ENCODE measurements around the gene MYO3B. TPM values are rescaled to one million over a fixed set of nuclear protein-coding genes. Genes with fewer than 3 reads are reported as not detected.

The MYO3B gene
- total and polyA plus RNA-seq, 2 of the 8 experiments (the other 6 are each of a cell fraction or from before 2014, with no cell fraction given) = 0.17 to 0.19 TPM

DNA sequence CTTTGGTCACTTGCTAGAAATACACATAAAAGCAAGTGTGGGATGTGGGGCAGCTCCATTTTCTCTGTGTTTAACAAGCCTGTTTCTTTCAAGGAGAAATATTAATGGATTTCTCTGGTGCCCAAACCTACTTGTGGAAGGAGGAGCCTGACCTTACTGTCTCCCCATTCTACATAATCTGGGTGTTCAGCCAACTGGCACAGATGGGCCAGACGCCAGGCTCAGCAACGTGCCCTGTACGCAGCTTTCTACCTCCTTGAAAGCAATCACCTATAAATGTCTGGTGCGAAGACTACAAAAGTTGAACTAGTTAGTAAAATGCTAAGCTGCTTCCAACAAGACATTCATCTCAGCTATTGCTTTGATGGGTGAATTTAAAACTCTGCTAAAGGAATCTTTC is 33.2 kb upstream of the MYO3B start:
- Histone ChIP-seq H2BK20ac (ENCODE audit: low read length) (no peak overlapping the region), H2BK15ac (ENCODE audit: low read length) (no peak overlapping the region), H2BK12ac (ENCODE audit: low read depth, low read length) (no peak overlapping the region), H3K27me3 (replicated peaks in 1 of 4; ENCODE audit: control insufficient read depth in 3 of 4, extremely low read depth in 1 of 4, insufficient read depth in 3 of 4, low read length in 3 of 4) (no peaks in the 10 kb centered on the region; a peak in 1 of 7 replicates), H3K4me2 (ENCODE audit: insufficient read depth in 1 of 2, low read depth in 2 of 2, low read length in 2 of 2) (no peak overlapping the region), H3K9ac (replicated peaks in 1 of 4; ENCODE audit: extremely low read depth in 1 of 4, low read depth in 3 of 4, low read length in 3 of 4) (no peak overlapping the region), H3K27ac (ENCODE audit: low read depth, low read length) (no peak overlapping the region), H3K4me3 (ENCODE audit: extremely low read depth in 1 of 4, insufficient read depth in 2 of 4, low read depth in 3 of 4, low read length in 4 of 4) (no peak overlapping the region), H2BK120ac (replicated peaks; ENCODE audit: low read depth, low read length) (no peak overlapping the region), H3K36me3 (ENCODE audit: control insufficient read depth in 2 of 4, insufficient read depth in 4 of 4, low read length in 3 of 4) (no peaks in the 10 kb centered on the region), H2AK5ac (ENCODE audit: low read depth, low read length) (no peak overlapping the region), H4K8ac (ENCODE audit: extremely low read depth, insufficient read depth, low read length) (no peak overlapping the region), H2AFZ (ENCODE audit: low read length) (no peak overlapping the region; the same call in 1 of the 2 replicates), H3K4me1 (replicated peaks in 1 of 4; ENCODE audit: control insufficient read depth in 3 of 4, insufficient read depth in 4 of 4, low read length in 3 of 4) (peaks cover 0 to 3% (median 0%) of the 10 kb centered on the region in 4 experiments; a peak in 3 of 7 replicates), H3K79me1 (ENCODE audit: low read depth, low read length) (no peaks in the 10 kb centered on the region), H3K14ac (ENCODE audit: insufficient read length) (no peak overlapping the region), H2BK5ac (ENCODE audit: low read depth, low read length) (no peak overlapping the region), H4K20me1 (replicated peaks in 1 of 2; ENCODE audit: control insufficient read depth in 1 of 2, insufficient read depth in 2 of 2, low read length in 2 of 2) (no peaks in the 10 kb centered on the region), H4K5ac (ENCODE audit: insufficient read length, low read depth, low read length) (no peak overlapping the region), H3K23ac (ENCODE audit: insufficient read length) (no peak overlapping the region), H3K4ac (replicated peaks; ENCODE audit: insufficient read length, low read depth, low read length) (no peak overlapping the region), H3K23me2 (ENCODE audit: low read depth, low read length) (no peaks in the 10 kb centered on the region), H3K9me3 (ENCODE audit: insufficient read depth in 2 of 2, low read depth in 1 of 2, low read length in 1 of 2) (peaks cover 3 to 14% of the 10 kb centered on the region in 2 experiments; a peak in 2 of 4 replicates), H3K79me2 (ENCODE audit: control insufficient read depth in 1 of 2, insufficient read depth in 2 of 2, low read length in 2 of 2) (no peaks in the 10 kb centered on the region), H3K56ac (replicated peaks; ENCODE audit: insufficient read length, low read depth, low read length) (no peak overlapping the region), H3K18ac (ENCODE audit: extremely low read depth, low read length) (no peak overlapping the region), H4K91ac (replicated peaks; ENCODE audit: insufficient read length, low read length) (no peak overlapping the region)
- WGBS, 2 experiments (ENCODE audit: extremely low coverage in 1 of 2, insufficient coverage in 1 of 2, insufficient read length in 1 of 2, insufficient replicate concordance in 2 of 2, low coverage in 1 of 2, low lambda C conversion rate in 2 of 2, missing lambda C conversion rate in 1 of 2) = 96% methylated on average over 4 of the region's 4 CpGs; no CpG with 5 or more reads in 1 of the 2 experiments
- FAIRE-seq = no peak
- ChIA-PET POLR2A (ENCODE audit: partially characterized antibody) (interaction anchor here (0.7 kb wide), 1 partner anchor 36 kb away, joined by 3 read pairs; no protein-coding TSS in a partner anchor), CTCF (ENCODE audit: partially characterized antibody) (interaction anchor here (0.8 to 1.0 kb wide), 2 partner anchors 11 to 19 kb away, joined by 3 to 4 read pairs; no protein-coding TSS in a partner anchor)
- no peak for DNase-seq (ENCODE audit: low read depth in 1 of 2, low spot score in 2 of 2)
- TF ChIP-seq KDM1A (IDR thresholded peaks at IDR 0.05; ENCODE audit: borderline replicate concordance, low read length) (no peak), TCF12 (IDR thresholded peaks at IDR 0.05; ENCODE audit: low read depth, low read length) (no peak), KDM4A (IDR thresholded peaks at IDR 0.05; ENCODE audit: low read depth, low read length, severe bottlenecking) (no peak), CHD2 (IDR thresholded peaks at IDR 0.05; ENCODE audit: low read length) (no peak), CBX8 (IDR thresholded peaks at IDR 0.05; ENCODE audit: borderline replicate concordance, low read depth, low read length) (no peak), SIN3A (conservative IDR thresholded peaks at IDR 0.05 in 1 of 2, IDR thresholded peaks at IDR 0.05 in 1 of 2; ENCODE audit: low read depth in 1 of 2, low read length in 2 of 2) (no peak), CREB1 (IDR thresholded peaks at IDR 0.05) (no peak), RBBP5 (IDR thresholded peaks at IDR 0.05; ENCODE audit: borderline replicate concordance, low read depth, low read length) (no peak), RFX5 (IDR thresholded peaks at IDR 0.05; ENCODE audit: borderline replicate concordance, low read depth, low read length) (no peak), MAFK (IDR thresholded peaks at IDR 0.05; ENCODE audit: low read depth, low read length) (no peak), SUZ12 (IDR thresholded peaks at IDR 0.05; ENCODE audit: low read length) (no peak), NRF1 (IDR thresholded peaks at IDR 0.05; ENCODE audit: low read depth, low read length) (no peak), NANOG (IDR thresholded peaks at IDR 0.05; ENCODE audit: insufficient read depth, low read depth, low read length, poor library complexity, severe bottlenecking) (no peak), POLR2AphosphoS5 (IDR thresholded peaks at IDR 0.05; ENCODE audit: low read depth, low read length) (no peak), GABPA (IDR thresholded peaks at IDR 0.05; ENCODE audit: borderline replicate concordance, insufficient read depth, low read length) (no peak)
